Measurements from ENCODE around the gene EGR1.
A peak's percentile ranks its signal among the peaks of the same experiment; 100 is the strongest.

EGR1 gene

DNA sequence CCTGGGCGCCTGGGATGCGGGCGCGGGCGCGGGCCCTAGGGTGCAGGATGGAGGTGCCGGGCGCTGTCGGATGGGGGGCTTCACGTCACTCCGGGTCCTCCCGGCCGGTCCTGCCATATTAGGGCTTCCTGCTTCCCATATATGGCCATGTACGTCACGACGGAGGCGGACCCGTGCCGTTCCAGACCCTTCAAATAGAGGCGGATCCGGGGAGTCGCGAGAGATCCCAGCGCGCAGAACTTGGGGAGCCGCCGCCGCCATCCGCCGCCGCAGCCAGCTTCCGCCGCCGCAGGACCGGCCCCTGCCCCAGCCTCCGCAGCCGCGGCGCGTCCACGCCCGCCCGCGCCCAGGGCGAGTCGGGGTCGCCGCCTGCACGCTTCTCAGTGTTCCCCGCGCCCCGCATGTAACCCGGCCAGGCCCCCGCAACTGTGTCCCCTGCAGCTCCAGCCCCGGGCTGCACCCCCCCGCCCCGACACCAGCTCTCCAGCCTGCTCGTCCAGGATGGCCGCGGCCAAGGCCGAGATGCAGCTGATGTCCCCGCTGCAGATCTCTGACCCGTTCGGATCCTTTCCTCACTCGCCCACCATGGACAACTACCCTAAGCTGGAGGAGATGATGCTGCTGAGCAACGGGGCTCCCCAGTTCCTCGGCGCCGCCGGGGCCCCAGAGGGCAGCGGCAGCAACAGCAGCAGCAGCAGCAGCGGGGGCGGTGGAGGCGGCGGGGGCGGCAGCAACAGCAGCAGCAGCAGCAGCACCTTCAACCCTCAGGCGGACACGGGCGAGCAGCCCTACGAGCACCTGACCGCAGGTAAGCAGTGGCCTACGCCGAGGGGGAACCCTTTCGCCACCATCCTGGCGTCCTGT, at the start of gene EGR1:
Gene EGR1 (plus strand): TSS at position 219 of the 864 bp plus-strand sequence. CDS start 283 bp downstream, at position 502.
- DNase-seq = peak; percentile 95 to 96

DNA sequence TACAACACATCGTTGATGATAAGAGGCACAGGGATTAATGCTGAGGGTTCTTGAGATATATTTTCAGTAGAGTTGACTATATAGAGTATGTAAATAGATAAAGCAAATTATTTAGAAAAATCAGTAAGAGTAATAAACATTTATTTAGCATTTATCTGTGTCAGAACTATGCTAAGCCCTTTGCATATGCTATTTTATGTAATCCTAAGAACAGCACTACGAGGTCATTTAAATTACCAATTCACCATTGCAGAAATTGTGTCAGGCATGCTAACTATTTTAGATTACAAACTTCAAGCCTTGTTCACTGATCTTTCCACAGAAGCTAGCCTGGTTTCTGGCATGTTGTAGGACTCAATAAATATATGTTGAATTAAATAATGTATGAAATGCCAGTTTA, 46.8 kb upstream of the EGR1 start:
- no peak for DNase-seq

DNA sequence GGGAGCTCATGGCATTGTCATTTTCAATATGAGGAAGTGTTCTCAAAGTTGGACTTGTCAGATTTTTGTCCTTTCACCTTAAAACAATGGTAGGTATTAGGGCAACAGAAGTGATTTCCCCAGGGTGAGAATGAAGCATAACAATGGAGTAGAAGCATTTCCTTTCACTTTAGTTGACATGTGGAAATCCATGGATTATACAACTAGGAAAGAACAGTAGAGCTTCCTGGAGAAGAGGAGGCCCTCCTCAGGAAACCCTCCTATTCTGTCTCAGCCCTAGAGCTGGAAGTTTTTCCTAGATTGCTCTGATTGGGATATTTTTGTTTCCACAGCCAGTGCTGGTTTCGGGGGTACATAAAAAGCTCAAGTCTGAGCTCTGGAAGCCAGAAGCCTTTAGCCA, 40.2 kb upstream of the EGR1 start:
- DNase-seq = no peak

DNA sequence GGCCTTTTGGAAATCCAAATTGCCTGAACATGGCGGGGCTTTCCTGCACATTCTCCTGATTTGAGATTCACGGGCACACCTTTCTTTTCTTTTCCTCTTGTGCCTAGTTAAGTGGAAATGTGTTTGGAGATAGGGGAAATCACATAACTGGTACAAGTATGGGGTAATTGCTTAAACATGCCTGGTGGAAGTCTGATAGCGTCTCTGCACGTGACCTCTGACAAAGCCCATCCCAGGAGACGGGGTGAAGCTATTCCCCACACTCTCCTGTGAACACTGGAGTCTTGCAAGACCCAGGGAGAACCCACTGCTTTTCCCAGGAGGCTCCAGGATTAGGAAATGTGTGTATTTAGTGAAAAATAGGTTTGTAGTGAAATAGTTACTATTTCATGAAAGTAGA, 29.3 kb upstream of the EGR1 start:
- DNase-seq = no peak

DNA sequence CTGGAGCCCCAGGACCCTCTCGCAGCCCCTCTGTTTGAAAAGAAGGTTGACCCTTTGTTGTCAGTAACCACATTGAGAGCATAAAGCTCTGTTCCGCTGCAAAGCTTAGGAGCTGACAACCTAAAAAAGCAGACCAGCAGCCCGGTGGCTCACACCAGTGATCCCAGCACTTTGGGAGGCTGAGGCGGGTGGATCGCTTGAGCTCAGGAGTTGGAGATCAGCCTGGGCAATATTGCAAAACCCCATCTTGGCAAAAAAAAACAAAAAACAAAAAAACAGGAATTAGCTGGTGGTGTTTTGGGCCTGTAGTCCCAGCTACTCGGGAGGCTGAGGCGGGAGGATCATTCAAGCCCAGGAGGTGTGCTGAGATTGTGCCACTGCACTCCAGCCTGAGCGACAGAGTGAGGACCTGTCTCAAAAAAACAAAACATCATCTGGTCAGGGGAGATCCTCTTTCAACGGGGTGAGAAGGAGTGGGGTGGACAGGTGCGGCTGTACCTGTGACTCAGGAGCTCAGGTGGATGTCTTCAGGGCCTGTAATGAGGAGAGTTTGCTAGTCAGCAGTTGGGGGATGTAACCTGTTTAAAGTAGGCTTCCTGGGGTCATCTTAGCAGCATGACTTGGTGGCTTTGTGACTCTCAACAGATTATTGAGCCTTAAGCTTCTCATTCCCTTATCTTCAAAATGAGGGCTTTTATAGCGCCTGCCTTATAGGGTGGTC, 27.1 kb upstream of the EGR1 start:
- no peak for DNase-seq

DNA sequence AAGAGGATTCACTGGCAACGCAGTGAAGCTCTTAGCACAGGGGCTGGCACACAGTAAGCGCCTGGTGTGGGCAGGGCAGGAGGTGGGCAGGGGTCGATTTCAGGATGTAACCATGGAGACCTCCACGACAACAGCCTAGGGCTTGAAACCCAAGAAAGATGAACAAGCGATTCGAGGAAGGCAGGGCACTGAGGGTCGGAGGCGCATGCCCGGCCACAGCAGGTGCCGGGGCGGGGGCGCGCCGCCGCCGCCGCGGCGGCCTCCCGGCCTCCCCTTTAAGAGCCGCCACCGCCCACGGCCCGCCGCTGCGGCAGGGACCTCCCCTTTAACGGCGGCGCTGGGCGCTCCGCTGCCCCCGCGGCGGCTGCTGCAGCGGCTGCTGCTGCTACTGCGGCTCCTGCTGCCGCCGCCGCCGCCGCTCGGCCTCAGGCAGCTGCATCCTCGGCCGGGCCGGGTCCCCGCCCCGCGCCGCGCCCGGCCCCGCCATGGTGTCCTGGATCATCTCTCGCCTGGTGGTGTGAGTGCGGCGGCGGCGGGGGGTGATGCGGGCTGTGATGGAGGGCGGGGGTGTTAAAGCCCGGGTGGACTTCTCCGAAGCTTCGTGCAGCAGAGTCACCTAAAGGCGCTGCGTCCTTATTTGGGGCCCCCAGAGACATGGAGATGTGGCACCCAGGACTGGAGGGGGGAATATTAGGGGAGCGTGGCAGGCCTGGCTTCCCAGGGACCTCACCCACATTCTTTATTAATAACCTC, 26.4 kb upstream of the EGR1 start, which contains the start of gene REEP2:
Gene REEP2 (plus strand): TSS at position 334 of the 753 bp plus-strand sequence. CDS start 152 bp downstream, at position 486.
- peak; percentile 66 to 67 for DNase-seq

DNA sequence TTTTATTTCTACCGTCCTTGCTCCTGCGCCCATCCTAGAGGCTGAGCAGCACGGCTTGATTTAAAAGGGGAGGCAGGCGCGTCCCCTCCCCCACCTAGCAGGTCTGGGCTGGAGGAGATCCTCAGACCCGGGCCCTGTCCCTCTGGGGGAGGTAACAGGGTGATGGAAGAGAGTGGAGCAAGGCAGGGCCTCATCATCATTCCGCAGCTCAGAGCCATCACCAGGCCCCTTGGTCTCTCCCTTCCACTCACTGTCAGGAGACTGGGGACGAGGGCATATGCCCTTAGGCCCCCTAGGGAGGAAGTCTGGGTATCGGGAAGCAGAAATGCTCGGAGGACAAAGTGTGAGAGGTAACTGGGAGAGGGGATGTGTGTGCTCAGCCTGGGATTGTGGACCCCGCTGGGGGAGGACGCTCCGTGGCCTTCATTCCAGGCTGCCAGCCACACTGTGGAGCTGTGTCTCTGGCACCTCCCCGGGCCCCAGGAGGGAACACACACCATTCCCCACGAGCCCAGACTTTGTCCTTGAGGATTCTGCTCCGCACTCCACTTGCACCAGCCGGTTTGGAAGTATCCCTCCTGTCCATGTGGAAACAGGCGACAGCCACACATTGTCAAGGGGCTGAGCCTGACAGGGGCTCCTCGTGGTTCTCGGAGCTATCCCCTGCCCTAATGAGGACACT, 25.7 kb upstream of the EGR1 start:
- DNase-seq = no peak

DNA sequence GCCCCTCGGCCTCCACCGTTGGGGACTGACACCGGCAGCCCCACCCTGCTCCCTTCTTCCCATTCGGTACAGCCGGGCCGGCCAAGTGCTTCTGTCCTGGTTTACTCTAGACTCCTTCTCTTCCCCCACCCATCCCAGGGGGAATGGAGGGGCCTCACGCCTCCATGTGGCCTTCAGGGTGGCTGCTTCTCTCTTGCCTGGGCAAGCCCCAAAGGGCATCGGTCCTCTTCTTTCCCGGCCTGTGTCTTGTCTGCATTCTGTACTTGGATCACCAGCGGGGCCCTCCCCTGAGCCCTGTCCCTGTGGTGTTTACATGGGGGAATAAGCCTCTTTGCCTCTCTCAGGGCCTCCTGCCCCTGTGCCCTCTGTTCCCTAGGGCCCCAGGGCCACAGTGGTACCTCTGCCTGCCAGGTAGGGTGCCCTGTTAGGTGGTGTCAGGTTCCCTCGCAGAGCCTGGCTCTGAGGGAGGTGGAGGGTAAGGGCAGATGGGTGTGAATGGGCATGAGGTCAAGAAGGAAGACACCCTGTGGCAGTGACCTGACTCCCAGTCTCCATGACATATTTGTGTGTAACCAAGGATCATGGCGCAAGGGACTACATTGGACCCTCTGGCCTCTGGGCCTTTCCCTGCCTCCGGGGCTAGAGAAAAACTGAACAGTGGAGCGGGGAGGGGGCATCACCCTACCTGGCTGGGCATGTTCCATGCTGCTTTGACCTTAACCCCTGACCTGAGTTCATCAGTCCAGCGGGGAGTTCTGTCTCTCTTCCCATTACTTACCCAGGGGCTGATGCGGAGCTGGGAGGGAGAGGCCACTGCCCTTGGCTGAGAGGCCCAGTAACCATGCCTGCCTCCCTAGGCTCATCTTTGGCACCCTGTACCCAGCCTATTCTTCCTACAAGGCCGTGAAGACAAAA, 24.9 kb upstream of the EGR1 start:
- no peak for DNase-seq

DNA sequence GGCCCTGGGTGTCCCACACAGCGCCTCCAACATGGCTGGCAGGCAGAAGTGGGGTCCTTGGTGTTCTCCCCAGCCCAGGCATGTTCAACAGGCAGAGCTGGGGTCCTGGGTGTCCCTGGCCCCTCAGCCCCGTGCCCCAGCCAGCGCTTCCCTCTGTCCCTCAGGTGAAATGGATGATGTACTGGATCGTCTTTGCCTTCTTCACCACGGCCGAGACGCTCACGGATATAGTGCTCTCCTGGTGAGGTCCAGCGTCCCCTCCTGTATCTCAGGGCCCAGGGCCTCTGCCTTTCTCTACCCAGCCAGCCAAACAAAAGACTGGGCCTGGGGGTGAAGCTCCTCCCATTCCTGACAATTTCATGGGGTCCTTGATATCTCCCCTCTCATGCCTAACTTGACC, 24.1 kb upstream of the EGR1 start:
- no peak for DNase-seq

DNA sequence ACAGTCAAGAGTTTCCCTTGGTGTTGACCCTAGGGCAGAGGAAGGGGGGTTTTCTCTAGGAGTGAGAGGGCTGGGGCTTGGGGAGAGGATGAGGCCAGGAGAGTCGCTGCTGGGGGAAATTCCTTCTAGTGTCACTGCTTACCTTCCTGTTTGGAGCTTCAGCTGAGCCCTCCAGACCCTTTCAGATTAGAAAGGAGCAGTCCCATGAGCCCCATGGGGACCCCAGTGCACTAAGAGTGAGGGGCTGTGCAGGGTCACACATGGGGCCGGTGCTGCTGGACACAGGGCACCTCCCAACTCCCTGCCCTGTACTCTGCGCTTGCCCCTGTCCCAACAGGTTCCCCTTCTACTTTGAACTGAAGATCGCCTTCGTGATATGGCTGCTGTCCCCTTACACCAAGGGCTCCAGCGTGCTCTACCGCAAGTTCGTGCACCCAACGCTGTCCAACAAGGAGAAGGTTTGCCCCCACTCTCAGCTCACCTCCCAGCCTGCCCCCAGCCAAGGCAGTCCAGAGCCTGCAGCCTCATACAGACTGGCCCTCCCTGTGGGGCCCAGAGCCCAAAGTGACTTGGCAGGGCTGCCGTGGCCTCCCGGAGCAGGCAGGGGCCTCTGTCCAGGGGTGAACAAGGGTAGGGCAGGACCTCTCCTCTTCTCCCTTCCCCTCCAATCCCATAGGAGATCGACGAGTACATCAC, 21.1 kb upstream of the EGR1 start:
- DNase-seq = no peak

DNA sequence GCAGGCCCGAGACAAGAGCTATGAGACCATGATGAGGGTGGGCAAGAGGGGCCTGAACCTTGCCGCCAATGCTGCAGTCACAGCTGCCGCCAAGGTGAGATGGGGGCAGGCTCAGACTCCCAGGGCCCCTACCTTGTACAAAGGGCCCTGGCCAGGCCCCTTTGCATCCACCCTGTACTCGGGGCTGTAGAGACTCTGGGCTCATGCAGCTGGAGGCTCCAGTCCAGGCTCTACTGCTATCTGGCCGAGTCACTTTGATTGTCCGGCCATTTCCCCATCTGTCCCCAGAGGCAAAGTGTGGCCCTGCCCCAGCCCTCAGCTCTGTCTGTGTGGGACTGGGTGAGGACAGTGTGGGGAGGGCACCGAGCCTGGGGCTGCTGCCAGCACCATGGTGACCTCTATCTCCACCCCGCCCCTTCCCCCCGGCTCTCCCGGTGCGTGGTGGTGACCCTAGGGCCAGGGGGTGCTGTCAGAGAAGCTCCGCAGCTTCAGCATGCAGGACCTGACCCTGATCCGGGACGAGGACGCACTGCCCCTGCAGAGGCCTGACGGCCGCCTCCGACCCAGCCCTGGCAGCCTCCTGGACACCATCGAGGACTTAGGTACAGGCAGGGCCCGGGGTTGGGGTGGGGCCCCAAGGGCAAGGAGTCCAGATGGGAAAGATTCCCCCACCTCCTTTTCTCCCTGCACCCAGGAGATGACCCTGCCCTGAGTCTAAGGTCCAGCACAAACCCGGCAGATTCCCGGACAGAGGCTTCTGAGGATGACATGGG, 20.3 kb upstream of the EGR1 start:
- no peak for DNase-seq

DNA sequence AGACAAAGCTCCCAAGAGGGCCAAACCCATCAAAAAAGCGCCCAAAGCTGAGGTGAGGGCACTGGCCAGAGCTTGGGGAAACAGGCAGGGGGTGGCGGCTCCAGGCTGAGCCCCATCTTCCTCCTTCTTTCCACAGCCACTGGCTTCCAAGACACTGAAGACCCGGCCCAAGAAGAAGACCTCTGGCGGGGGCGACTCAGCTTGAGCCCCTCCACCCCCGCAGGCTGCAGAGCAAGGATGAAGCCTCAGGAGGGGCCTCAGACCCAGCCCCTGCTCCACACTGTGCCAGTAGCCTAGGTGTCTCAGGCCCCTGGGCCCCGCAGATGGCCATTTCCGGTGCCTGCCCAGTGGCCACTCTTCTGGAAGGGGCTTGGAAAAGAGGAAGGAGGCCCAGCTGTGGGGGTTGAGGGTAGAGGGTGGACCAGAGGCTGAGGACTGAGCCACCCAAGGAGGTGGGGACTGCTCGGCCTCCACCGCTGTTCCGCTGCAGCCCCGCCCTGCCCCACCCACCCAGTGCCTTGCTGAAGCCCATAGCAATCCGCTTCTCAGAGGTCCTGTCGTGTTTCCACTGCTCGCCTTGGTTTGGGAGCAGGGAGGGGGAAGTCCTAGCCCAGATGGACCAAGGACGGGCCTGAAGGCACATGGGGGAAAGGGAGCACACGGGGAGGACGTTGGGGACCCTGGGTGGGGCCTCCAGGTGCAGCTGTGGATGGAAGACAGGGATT, 19.6 kb upstream of the EGR1 start:
- DNase-seq = no peak

DNA sequence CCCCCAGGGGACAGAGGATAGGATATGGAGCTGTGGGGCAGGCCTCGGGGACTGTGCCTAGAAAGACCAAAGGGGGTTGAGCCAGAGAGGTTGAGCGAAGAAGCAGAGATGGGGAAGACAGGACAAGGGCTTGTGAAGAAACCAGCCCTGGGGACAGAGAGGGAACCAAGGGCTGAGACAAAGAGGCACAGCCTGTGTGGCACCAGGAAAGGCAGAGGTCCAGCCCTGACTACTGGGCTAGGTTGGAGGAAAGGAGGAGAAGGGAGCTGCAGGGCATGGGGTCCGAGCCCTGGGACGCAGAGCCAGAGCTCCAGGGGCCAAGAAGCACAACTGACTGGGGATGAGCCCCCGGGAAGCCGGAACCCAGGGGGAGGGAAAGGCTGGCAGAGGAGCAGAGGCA, 17.2 kb upstream of the EGR1 start:
- DNase-seq = no peak

DNA sequence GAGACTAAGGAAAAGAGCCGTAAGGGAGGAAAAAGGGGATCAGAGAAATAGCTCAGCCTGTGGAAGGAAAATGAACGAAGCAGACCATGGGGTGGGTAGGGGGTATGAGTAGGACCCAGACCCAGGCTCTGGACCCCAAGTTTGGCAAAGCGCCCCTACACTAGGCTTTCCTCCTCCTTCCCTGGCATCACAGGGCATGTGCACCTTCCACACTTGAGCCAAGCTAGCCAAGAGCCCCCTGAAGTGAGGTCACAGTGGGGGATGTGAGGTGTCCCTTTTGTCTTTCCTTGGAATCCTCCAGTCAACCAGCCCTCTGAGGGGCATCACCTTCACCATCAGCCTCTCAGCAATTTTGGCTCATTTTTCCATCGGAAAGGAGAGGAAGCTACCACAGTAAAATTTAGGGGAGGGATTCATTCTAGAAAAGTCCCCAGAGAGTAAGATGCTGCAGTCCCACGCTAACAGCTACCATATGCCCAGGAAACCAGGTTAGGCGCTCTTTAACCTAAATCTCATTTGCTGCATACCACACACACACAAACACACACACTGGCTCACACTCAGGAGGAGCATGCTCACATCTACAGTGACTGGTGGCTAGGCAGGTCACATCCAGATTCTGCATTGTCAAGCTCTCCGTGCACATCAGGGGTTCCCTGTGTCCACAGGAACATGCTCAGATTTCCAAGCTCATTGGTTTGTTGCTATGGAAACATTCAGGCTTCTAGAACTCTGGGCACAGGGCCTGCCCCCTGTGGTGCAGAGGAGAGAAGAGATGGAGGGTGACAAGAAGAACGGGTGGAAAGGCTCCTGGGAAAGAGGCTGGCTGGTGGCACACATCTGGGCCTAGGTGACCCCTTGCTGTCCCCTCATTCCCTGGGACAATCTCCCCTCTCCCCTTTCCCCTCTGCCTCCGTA, 16.5 kb upstream of the EGR1 start:
- no peak for DNase-seq

DNA sequence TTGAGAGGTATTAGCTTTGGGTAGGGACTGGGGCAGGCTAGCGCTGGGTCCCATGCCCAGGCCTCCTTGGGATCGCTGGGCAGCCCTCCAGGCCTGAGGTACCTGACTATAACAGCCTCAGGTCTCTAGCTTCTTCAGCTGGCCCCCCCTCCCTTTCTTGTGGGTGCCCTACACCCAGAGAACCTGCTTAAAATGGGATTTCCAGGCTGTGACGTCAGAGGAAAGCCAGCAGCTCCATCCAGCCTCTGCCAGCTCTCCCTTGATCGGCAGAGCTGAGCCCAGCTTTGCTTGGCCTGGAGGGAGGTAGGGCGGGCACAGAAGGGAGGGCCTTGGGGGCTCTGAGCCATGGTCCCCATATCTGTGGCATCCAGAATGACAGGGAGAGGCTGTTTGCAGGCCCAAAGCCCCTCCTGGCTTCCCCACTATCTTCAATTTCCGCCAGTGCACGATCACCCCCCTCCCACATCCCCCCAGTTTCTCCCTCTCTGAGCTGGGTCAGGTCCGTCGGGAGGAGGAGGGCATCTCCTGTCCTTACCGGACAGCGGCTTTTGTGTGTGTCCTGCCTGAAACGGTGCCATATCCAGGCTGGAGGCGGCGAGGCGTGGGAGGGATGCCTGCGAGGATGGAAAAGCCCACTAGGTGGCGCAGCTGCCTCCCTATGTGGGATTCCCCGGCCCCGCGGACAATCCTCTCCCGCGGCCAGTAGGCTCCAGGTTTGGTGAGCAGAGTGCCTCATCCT, 15.6 kb upstream of the EGR1 start:
- DNase-seq = peak; percentile 92 to 94

DNA sequence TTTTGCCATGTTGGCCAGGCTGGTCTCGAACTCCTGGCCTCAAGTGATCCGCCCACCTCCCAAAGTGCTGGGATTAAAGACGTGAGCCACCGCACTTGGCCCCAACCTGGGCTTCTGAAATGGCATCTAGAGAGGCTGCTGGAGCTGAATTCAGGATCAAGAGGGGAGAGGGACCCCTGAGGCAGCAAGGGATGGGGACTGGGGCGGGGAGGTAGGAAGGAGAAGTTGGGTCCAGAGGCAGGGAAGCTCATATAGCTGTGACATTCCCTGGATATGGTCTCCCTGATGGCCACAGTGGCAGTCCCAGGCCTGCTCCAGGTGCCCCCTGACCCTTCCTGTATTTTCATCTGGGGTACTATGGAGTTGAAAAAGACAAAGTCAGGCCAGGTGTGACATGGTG, 14.3 kb upstream of the EGR1 start:
- no peak for DNase-seq

DNA sequence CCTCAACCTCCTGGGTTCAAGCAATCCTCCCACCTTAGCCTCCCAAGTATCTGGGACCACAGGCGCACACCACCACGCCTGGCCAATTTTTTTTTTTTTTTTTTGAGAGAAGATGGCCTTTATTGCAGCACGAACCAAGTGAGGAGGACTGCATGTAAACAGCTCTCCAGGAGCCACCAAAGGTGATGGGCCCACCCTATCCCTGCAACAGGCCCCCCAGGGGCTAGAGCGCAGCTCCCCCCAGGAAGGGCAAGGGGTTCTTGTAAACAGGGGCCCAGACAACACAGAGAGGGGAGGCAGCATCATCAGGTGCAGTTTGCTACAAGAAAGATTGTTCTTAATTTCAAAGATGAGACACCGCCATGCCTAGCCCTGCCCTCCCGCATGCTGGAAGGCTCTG, 12.6 kb upstream of the EGR1 start:
- no peak for DNase-seq

DNA sequence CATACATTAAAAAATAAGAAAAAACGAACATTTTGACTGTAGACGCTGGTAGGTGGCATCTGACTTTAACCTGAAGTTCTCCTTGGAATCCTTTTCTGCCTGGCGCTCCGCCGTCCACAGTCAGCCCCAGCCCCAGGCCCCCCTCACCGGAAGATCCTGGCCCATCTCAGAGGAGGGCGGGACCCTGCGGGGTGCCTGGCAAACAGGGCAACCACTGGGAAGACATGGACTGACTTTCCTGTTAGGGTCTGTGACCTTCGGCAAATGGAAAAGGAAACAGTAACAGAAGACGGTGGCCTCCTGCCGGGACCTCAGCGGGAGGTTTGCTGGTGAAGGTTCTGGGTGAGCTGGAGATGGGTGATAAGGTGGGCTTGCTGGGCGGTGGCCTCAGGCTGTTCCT, 11.7 kb upstream of the EGR1 start:
- no peak for DNase-seq
